HepG2 (cell line): ENCODE measurements around the gene BMP8B.

Experiments
- ELF3 ChIP-seq: IDR thresholded peaks from 2 replicates; pipeline ENCODE4 v1.6.1; 2016; ENCODE audit warnings: missing genetic modification reagents, missing compliant biosample characterization
- SMARCC2 ChIP-seq: fragments of 450-650 bp; IDR thresholded peaks from 2 replicates; pipeline ENCODE4 v1.6.1; 2017; ENCODE audit warnings: antibody characterized with exemption, mild to moderate bottlenecking
- SMC3 ChIP-seq: IDR thresholded peaks from 2 replicates; pipeline ENCODE4 v1.6.1; 2011; ENCODE audit warnings: low read length, improper control_type of control experiment
- ZBTB8A ChIP-seq: sonication (generic); formaldehyde crosslinking; IDR thresholded peaks from 2 replicates; pipeline ENCODE4 v1.4.0; 2020; ENCODE audit warnings: mild to moderate bottlenecking, low read depth, missing genetic modification reagents, borderline replicate concordance
- ZNF296 ChIP-seq: sonication (generic); formaldehyde crosslinking; conservative IDR thresholded peaks from 2 replicates; pipeline ENCODE4 v1.5.0; 2020; ENCODE audit warnings: mild to moderate bottlenecking, missing genetic modification reagents

DNA sequence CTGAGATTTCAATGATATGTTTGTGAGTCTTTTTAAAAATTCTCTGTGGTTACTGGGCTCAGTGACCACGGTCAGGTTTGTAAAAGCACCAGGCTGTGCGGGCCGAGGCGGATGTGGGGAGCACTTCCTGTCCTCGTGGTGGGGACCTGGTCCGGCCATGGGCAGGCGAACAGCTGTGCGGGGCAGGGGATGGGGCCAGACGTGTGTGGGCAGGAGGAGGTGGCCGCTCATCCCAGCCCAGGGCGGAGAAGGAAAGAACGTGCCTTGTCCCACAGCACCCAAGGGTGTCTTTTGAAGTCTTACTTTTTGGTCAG, 12.3 kb downstream of the BMP8B start:
- TF ChIP-seq SMC3 (no peak), ZBTB8A (no peak), ELF3 (CRISPR knock-in tag) (no peak), SMARCC2 (no peak), ZNF296 (CRISPR knock-in tag) (no peak)
